Psoas muscle (tissue), 8 donors: ENCODE measurements around the gene GSTK1. TPM values are rescaled to one million over a fixed set of nuclear protein-coding genes. Genes with fewer than 3 reads are reported as not detected.
"Not testable (repeated sequence)": the region's sequence is repeated elsewhere in the genome, so short reads cannot be mapped to it uniquely, and the experiment has no call there.

ENCODE experiments used
- ATAC-seq, 4 donors: fragments of 200-7000 bp; cut with Tn5 transposase; one replicate each; pipeline ENCODE4 v1.9.1; 2020; ENCODE audit warnings: moderate library complexity in 3 of 4, mild to moderate bottlenecking in 2 of 4
- DNase-seq, 2 donors: peaks; one replicate each; pipeline ENCODE4 v3.0.0-alpha.2; 2020
- H3K27ac ChIP-seq: fragments of 200-600 bp; one replicate; pipeline ENCODE4 v1.8.0; 2022
- H3K27me3 ChIP-seq, 3 donors: fragments of 200-600 bp in 1 of 3; one replicate each; pipeline versions ENCODE4 v1.6.1 to v1.8.0; 2013 to 2022; ENCODE audit warnings: low read length in 2 of 3, mild to moderate bottlenecking in 2 of 3, moderate library complexity in 1 of 3; ENCODE audit not compliant: insufficient read depth in 3 of 3
- H3K36me3 ChIP-seq, 2 donors: fragments of 200-600 bp in 1 of 2; one replicate each; pipeline versions ENCODE4 v1.6.1 to v1.8.0; 2013 to 2022; ENCODE audit warnings: low read depth in 1 of 2, mild to moderate bottlenecking in 1 of 2, moderate library complexity in 1 of 2; ENCODE audit not compliant: insufficient read depth in 1 of 2
- H3K4me1 ChIP-seq: fragments of 200-600 bp; one replicate; pipeline ENCODE4 v1.8.0; 2022
- H3K4me3 ChIP-seq: fragments of 200-600 bp; one replicate; pipeline ENCODE4 v1.8.0; 2022; ENCODE audit warnings: mild to moderate bottlenecking
- H3K9me3 ChIP-seq: fragments of 200-600 bp; one replicate; pipeline ENCODE4 v1.8.0; 2022
- CTCF ChIP-seq: fragments of 200-600 bp; IDR thresholded peaks from one replicate; pipeline ENCODE4 v1.8.0; 2022; ENCODE audit warnings: antibody characterized with exemption
- WGBS, 3 donors: extraction: QIAGEN DNeasy Blood & Tissue Kit; methylation state at CpG; one replicate each; pipeline versions ENCODE4 v1.1.6 to v1.1.7; 2013; 5-methylcytosine and 5-hydroxymethylcytosine counted together
- intact Hi-C, 2 donors: fragments of 100-400 bp; cut with DNase I; formaldehyde crosslinking; loops; one replicate each; pipeline versions ENCODE4 v1.11.0 to v1.14.2; 2022
- polyA plus RNA-seq, 3 donors: library from polyadenylated mRNA; stranded (reverse); fragments of 200-250 nt; gene quantifications; one replicate each; pipeline ENCODE4 v1.2.3, GENCODE V29; 2013
- total RNA-seq, 4 donors: library from RNA; stranded (reverse); fragmentation: NEBNext Ultra II Directional in 2 of 4; extraction: Animal tissue kit (Norgen Biotek cat#: 25700) in 2 of 4; gene quantifications; one replicate each; pipeline versions ENCODE4 v1.2.1 to v1.2.4, GENCODE V29; 2021 to 2023
- donor health status: healthy with polysubstance abuse.
- donor health status: DM: no; HTN: no; CAD: no; lungs with moderate emphysema.
- donor health status: Bipolar disorder and iron deficiency.
- donor health status: healthy.
- donor health status: DM: yes; HTN: yes; CAD: no.
- donor health status: DM: no; HTN: no; CAD: no.
- donor health status: DM: no; HTN: no; CAD: no.
- donor health status: DM: yes; HTN: yes; CAD: no.

The GSTK1 gene
- total and polyA plus RNA-seq, 7 donors: 65.1 to 129 (median 93.9) TPM

- Histone ChIP-seq H3K9me3 (no peaks in the 10 kb centered on the region), H3K27ac (no peak overlapping the region), H3K4me3 (no peak overlapping the region), H3K4me1 (peaks cover 6% of the 10 kb centered on the region), H3K27me3 (no peaks in the 10 kb centered on the region), H3K36me3 (no peaks in the 10 kb centered on the region)
- intact Hi-C loops: no loop called here
- TF ChIP-seq CTCF: no peak
- ATAC-seq (no peak), DNase-seq (no peak)
- 87 to 94% (median 93%) methylated on average over 4 of the region's 4 CpGs for WGBS, 3 donors
Observed at GRCh38 chr7:143256932-143257331, 6.3 kb upstream of the GSTK1 start.

- H3K4me3 ChIP-seq: no peak overlapping the region
- TF ChIP-seq CTCF: no peak
- H3K9me3 ChIP-seq: no peaks in the 10 kb centered on the region
- H3K27ac ChIP-seq: no peak overlapping the region
- 80 to 89% (median 83%) methylated on average over 5 of the region's 5 CpGs for WGBS, 3 donors
- intact Hi-C loops: no loop called here
- ATAC-seq: no peak
- DNase-seq: no peak
- no peaks in the 10 kb centered on the region for H3K36me3 ChIP-seq
- peaks cover 6% of the 10 kb centered on the region for H3K4me1 ChIP-seq
- no peaks in the 10 kb centered on the region for H3K27me3 ChIP-seq
Observed at GRCh38 chr7:143257501-143257900, 5.7 kb upstream of the GSTK1 start.

- TF ChIP-seq CTCF: no peak
- DNase-seq (no peak), ATAC-seq (peak in 2 of 4 donors; percentile 25 to 30)
- intact Hi-C loops: no loop called here
- Histone ChIP-seq H3K27me3 (no peaks in the 10 kb centered on the region), H3K4me3 (no peak overlapping the region), H3K27ac (no peak overlapping the region), H3K4me1 (peaks cover 6% of the 10 kb centered on the region), H3K9me3 (no peaks in the 10 kb centered on the region), H3K36me3 (no peaks in the 10 kb centered on the region)
- 18 to 28% (median 26%) methylated on average over 2 of the region's 2 CpGs for WGBS, 3 donors
Observed at GRCh38 chr7:143258831-143259230, 4.4 kb upstream of the GSTK1 start.

- no peaks in the 10 kb centered on the region for H3K36me3 ChIP-seq
- H3K4me1 ChIP-seq: peaks cover 6% of the 10 kb centered on the region
- H3K27me3 ChIP-seq: no peaks in the 10 kb centered on the region
- intact Hi-C loops: no loop called here
- no peak overlapping the region for H3K27ac ChIP-seq
- WGBS, 3 donors: 89 to 93% (median 90%) methylated on average over 2 of the region's 2 CpGs
- ATAC-seq (no peak), DNase-seq (no peak)
- no peak overlapping the region for H3K4me3 ChIP-seq
- TF ChIP-seq CTCF: no peak
- H3K9me3 ChIP-seq: no peaks in the 10 kb centered on the region
Observed at GRCh38 chr7:143259765-143260164, 3.5 kb upstream of the GSTK1 start.

GRCh38 chr7:143261901-143262300 is 1.3 kb upstream of the GSTK1 start:
- Histone ChIP-seq H3K4me3 (no peak overlapping the region), H3K36me3 (peaks cover 0 to 18% of the 10 kb centered on the region in 2 donors), H3K9me3 (no peaks in the 10 kb centered on the region), H3K4me1 (peaks cover 6% of the 10 kb centered on the region), H3K27ac (no peak overlapping the region), H3K27me3 (no peaks in the 10 kb centered on the region)
- ATAC-seq (no peak), DNase-seq (no peak)
- intact Hi-C loops: no loop called here
- 91 to 97% (median 93%) methylated on average over 1 of the region's 1 CpG for WGBS, 3 donors
- TF ChIP-seq CTCF: no peak

- H3K4me1 ChIP-seq, intact Hi-C loops, H3K9me3 ChIP-seq, H3K27me3 ChIP-seq, DNase-seq: not testable (repeated sequence)
- H3K36me3 ChIP-seq: peaks cover 11 to 41% of the 10 kb centered on the region in 2 donors
- H3K27ac ChIP-seq: peak overlapping the region; percentile 88
- 51 to 58% (median 51%) methylated on average over 15 of the region's 15 CpGs for WGBS, 3 donors
- H3K4me3 ChIP-seq: peak overlapping the region; percentile 98
- peak in 1 of 4 donors; percentile 7 for ATAC-seq
Observed at GRCh38 chr7:143264196-143264568, 941 bp downstream of the GSTK1 start.
